Progenitor cell of endocrine pancreas (in vitro differentiated cells): ENCODE data around the gene TRAM2. TPM values are rescaled to one million over a fixed set of nuclear protein-coding genes. Genes with fewer than 3 reads are reported as not detected.

Experiments
- DNase-seq: peaks from one replicate; pipeline ENCODE4 v3.0.0; 2021; ENCODE audit warnings: low spot score; ENCODE audit not compliant: unreplicated experiment
- H3K27ac Mint-ChIP-seq: 2 replicates; pipeline ENCODE4 v1.8.0; 2021; ENCODE audit warnings: mild to moderate bottlenecking, moderate library complexity, mixed read lengths
- H3K27me3 Mint-ChIP-seq: 2 replicates; pipeline ENCODE4 v1.8.0; 2021; ENCODE audit warnings: mixed read lengths
- H3K36me3 Mint-ChIP-seq: 2 replicates; pipeline ENCODE4 v1.8.0; 2022; ENCODE audit warnings: mixed read lengths; ENCODE audit not compliant: insufficient read depth
- H3K4me1 Mint-ChIP-seq: 2 replicates; pipeline ENCODE4 v1.8.0; 2021; ENCODE audit warnings: low read depth, mixed read lengths
- H3K4me3 Mint-ChIP-seq: 2 replicates; pipeline ENCODE4 v1.8.0; 2021; ENCODE audit warnings: low read depth, mild to moderate bottlenecking, moderate library complexity, mixed read lengths
- H3K9me3 Mint-ChIP-seq: 2 replicates; pipeline ENCODE4 v1.8.0; 2021; ENCODE audit warnings: low read depth, mixed read lengths
- total RNA-seq: library from RNA; stranded (reverse); gene quantifications from 2 replicates; pipeline ENCODE4 v1.2.1, GENCODE V29; 2021
- TF ChIP-seq, protein P1 (sequence below): fragments of 200-600 bp; sonication (generic); IDR thresholded peaks from one replicate; pipeline ENCODE4 v1.5.0; 2021; ENCODE audit warnings: antibody characterized with exemption, mild to moderate bottlenecking; ENCODE audit not compliant: unreplicated experiment

The TRAM2 gene
- total RNA-seq, 1 donor from 2014 or later: 18.6 TPM

DNA sequence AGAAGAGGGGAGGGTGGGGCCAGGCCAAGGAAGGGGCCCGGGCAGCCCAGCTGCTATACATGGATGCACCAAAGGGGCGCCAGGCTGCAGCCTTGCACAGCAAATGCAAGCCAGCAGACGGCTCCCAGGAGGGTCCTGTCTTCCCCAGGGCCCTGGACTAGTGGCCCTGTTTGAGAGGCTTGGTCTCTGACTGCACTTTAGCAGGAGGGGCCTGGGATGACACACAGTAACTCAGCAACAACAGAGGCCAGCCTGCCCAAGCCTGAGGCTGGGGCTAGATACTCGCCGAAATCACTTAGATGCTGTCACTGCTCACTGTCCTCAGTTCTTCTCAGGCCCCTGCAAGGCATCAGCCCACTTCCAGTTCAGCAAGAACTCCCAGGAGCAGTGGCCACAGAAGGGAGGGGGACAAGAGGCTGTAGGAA is 73.5 kb downstream of the TRAM2 start:
- H3K4me1 Mint-ChIP-seq: peaks cover under 1% of the 10 kb centered on the region
- H3K27ac Mint-ChIP-seq: no peak overlapping the region
- no peak overlapping the region for H3K4me3 Mint-ChIP-seq
- peaks cover 5% of the 10 kb centered on the region for H3K36me3 Mint-ChIP-seq
- H3K27me3 Mint-ChIP-seq: no peaks in the 10 kb centered on the region
- no peaks in the 10 kb centered on the region for H3K9me3 Mint-ChIP-seq
- no peak for DNase-seq
- TF ChIP-seq, protein P1, sequence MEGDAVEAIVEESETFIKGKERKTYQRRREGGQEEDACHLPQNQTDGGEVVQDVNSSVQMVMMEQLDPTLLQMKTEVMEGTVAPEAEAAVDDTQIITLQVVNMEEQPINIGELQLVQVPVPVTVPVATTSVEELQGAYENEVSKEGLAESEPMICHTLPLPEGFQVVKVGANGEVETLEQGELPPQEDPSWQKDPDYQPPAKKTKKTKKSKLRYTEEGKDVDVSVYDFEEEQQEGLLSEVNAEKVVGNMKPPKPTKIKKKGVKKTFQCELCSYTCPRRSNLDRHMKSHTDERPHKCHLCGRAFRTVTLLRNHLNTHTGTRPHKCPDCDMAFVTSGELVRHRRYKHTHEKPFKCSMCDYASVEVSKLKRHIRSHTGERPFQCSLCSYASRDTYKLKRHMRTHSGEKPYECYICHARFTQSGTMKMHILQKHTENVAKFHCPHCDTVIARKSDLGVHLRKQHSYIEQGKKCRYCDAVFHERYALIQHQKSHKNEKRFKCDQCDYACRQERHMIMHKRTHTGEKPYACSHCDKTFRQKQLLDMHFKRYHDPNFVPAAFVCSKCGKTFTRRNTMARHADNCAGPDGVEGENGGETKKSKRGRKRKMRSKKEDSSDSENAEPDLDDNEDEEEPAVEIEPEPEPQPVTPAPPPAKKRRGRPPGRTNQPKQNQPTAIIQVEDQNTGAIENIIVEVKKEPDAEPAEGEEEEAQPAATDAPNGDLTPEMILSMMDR: no peak

- TF ChIP-seq, protein P1: no peak
- Mint-ChIP-seq H3K27me3 (no peaks in the 10 kb centered on the region), H3K36me3 (peaks cover 3% of the 10 kb centered on the region), H3K9me3 (no peaks in the 10 kb centered on the region), H3K27ac (no peak overlapping the region), H3K4me1 (peaks cover 2% of the 10 kb centered on the region), H3K4me3 (no peak overlapping the region)
- DNase-seq: no peak
Observed at GRCh38 chr6:52502306-52503029, 74.4 kb downstream of the TRAM2 start.

GRCh38 chr6:52500238-52501129 is 76.4 kb downstream of the TRAM2 start:
- Mint-ChIP-seq H3K27ac (no peak overlapping the region), H3K9me3 (no peaks in the 10 kb centered on the region), H3K4me3 (no peak overlapping the region), H3K27me3 (no peaks in the 10 kb centered on the region), H3K36me3 (peaks cover 3% of the 10 kb centered on the region), H3K4me1 (peaks cover 2% of the 10 kb centered on the region)
- DNase-seq: no peak
- TF ChIP-seq, protein P1: no peak

GRCh38 chr6:52499681-52500236 is 77.1 kb downstream of the TRAM2 start:
- Mint-ChIP-seq H3K36me3 (peaks cover 9% of the 10 kb centered on the region), H3K27me3 (no peaks in the 10 kb centered on the region), H3K4me1 (peaks cover 2% of the 10 kb centered on the region), H3K9me3 (peaks cover 3% of the 10 kb centered on the region), H3K27ac (no peak overlapping the region), H3K4me3 (no peak overlapping the region)
- no peak for DNase-seq
- TF ChIP-seq, protein P1: no peak

- H3K36me3 Mint-ChIP-seq: peaks cover 10% of the 10 kb centered on the region
- no peak overlapping the region for H3K4me3 Mint-ChIP-seq
- no peaks in the 10 kb centered on the region for H3K27me3 Mint-ChIP-seq
- DNase-seq: no peak
- H3K9me3 Mint-ChIP-seq: peaks cover 3% of the 10 kb centered on the region
- peaks cover 2% of the 10 kb centered on the region for H3K4me1 Mint-ChIP-seq
- no peak overlapping the region for H3K27ac Mint-ChIP-seq
- TF ChIP-seq, protein P1: no peak
Observed at GRCh38 chr6:52499026-52499425, 77.8 kb downstream of the TRAM2 start.
